ENCODE measurements around the gene PLEK.

The PLEK gene

GRCh38 chr2:68365087-68365486 lies at the start of gene PLEK:
TSS of gene PLEK (plus strand) at chr2:68365282. CDS start at chr2:68365352, 70 bp downstream.
- H3K36me3 Mint-ChIP-seq (ENCODE audit: low read depth): no peaks in the 10 kb centered on the region
- peaks cover 12% of the 10 kb centered on the region for H3K27me3 Mint-ChIP-seq (ENCODE audit: low read depth)
- peaks cover 5% of the 10 kb centered on the region for H3K4me1 Mint-ChIP-seq
- no peak within 1 kb of the TSS for H3K27ac Mint-ChIP-seq
- H3K4me3 Mint-ChIP-seq: no peak within 1 kb of the TSS
- H3K9me3 Mint-ChIP-seq: peaks cover 2% of the 10 kb centered on the region
- no peak for TF ChIP-seq CTCF (IDR thresholded peaks at IDR 0.05; ENCODE audit: unreplicated experiment in 3 of 3)

- H3K9me3 Mint-ChIP-seq: no peaks in the 10 kb centered on the region
- H3K27ac Mint-ChIP-seq: no peak overlapping the region
- H3K27me3 Mint-ChIP-seq (ENCODE audit: low read depth): peaks cover 24% of the 10 kb centered on the region
- peaks cover 33% of the 10 kb centered on the region for H3K36me3 Mint-ChIP-seq (ENCODE audit: low read depth)
- peaks cover 15% of the 10 kb centered on the region for H3K4me1 Mint-ChIP-seq
- no peak for TF ChIP-seq CTCF (IDR thresholded peaks at IDR 0.05; ENCODE audit: unreplicated experiment in 3 of 3)
- H3K4me3 Mint-ChIP-seq: peak overlapping the region in 1 of 3 experiments; percentile 53
These were observed 49.0 kb upstream of the PLEK start for GRCh38 chr2:68316111-68316510.

- no peaks in the 10 kb centered on the region for H3K9me3 Mint-ChIP-seq
- H3K4me3 Mint-ChIP-seq: peak overlapping the region; percentile 88 to 94 (median 91)
- H3K36me3 Mint-ChIP-seq (ENCODE audit: low read depth): peaks cover 26% of the 10 kb centered on the region
- peaks cover 15% of the 10 kb centered on the region for H3K4me1 Mint-ChIP-seq
- H3K27me3 Mint-ChIP-seq (ENCODE audit: low read depth): peaks cover 31% of the 10 kb centered on the region
- peak overlapping the region; percentile 91 to 98 (median 95) for H3K27ac Mint-ChIP-seq
- TF ChIP-seq CTCF (IDR thresholded peaks at IDR 0.05; ENCODE audit: unreplicated experiment in 3 of 3): no peak
These were observed 46.8 kb upstream of the PLEK start for GRCh38 chr2:68317971-68318913.

- TF ChIP-seq CTCF (IDR thresholded peaks at IDR 0.05; ENCODE audit: unreplicated experiment in 3 of 3): no peak
- Mint-ChIP-seq H3K27me3 (ENCODE audit: low read depth) (peaks cover 32% of the 10 kb centered on the region), H3K36me3 (ENCODE audit: low read depth) (peaks cover 23% of the 10 kb centered on the region), H3K4me1 (peaks cover 15% of the 10 kb centered on the region), H3K27ac (peak overlapping the region; percentile 91 to 98 (median 95)), H3K4me3 (peak overlapping the region; percentile 88 to 94 (median 91)), H3K9me3 (no peaks in the 10 kb centered on the region)
These were observed 46.1 kb upstream of the PLEK start for GRCh38 chr2:68318914-68319397.

- Mint-ChIP-seq H3K27me3 (ENCODE audit: low read depth) (peaks cover 32% of the 10 kb centered on the region), H3K4me3 (peak within 1 kb of the TSS; percentile 88 to 94 (median 91))
- TF ChIP-seq CTCF (IDR thresholded peaks at IDR 0.05; ENCODE audit: unreplicated experiment in 3 of 3): no peak
These were observed 45.5 kb upstream of the PLEK start, which contains the start of gene CNRIP1 for GRCh38 chr2:68319398-68320117. TSS of gene CNRIP1 (minus strand) at chr2:68319949. CDS start at chr2:68319400, 549 bp downstream.

More at GRCh38 chr2:68319398-68320117, 45.5 kb upstream of the PLEK start, which contains the start of gene CNRIP1:
- peaks cover 18% of the 10 kb centered on the region for H3K36me3 Mint-ChIP-seq (ENCODE audit: low read depth)
- H3K4me1 Mint-ChIP-seq: peaks cover 15% of the 10 kb centered on the region
- peak within 1 kb of the TSS; percentile 91 to 98 (median 95) for H3K27ac Mint-ChIP-seq
- H3K9me3 Mint-ChIP-seq: no peaks in the 10 kb centered on the region
